ENCODE measurements around the gene NBPF8. TPM values are rescaled to one million over a fixed set of nuclear protein-coding genes. Genes with fewer than 3 reads are reported as not detected.

NBPF8 gene, protein sequence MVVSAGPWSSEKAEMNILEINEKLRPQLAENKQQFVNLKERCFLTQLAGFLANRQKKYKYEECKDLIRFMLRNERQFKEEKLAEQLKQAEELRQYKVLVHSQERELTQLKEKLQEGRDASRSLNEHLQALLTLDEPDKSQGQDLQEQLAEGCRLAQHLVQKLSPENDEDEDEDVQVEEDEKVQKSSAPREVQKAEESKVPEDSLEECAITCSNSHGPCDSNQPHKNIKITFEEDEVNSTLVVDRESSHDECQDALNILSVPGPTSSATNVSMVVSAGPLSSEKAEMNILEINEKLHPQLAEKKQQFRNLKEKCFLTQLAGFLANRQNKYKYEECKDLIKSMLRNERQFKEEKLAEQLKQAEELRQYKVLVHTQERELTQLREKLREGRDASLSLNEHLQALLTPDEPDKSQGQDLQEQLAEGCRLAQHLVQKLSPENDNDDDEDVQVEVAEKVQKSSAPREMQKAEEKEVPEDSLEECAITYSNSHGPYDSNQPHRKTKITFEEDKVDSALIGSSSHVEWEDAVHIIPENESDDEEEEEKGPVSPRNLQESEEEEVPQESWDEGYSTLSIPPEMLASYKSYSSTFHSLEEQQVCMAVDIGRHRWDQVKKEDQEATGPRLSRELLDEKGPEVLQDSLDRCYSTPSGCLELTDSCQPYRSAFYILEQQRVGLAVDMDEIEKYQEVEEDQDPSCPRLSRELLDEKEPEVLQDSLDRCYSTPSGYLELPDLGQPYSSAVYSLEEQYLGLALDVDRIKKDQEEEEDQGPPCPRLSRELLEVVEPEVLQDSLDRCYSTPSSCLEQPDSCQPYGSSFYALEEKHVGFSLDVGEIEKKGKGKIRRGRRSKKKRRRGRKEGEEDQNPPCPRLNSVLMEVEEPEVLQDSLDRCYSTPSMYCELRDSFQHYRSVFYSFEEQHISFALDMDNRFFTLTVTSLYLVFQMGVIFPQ
- 7.0 and 9.8 TPM in 2 replicates for total RNA-seq

GRCh38 chr1:120414911-120415480, at the start of gene NBPF8:
Gene NBPF8 (plus strand): TSS chr1:120415035. CDS start chr1:120436523, 21,488 bp downstream.

Other genes with a start within 250 kb of the NBPF8 start
- gene SEC22B, start 238.5 kb upstream of the NBPF8 start, total RNA-seq: 31.3 and 34.2 TPM in 2 replicates

Data from placental epithelial cell (primary cell).